Measurements from ENCODE around the gene TMEM209.

Gene TMEM209

DNA sequence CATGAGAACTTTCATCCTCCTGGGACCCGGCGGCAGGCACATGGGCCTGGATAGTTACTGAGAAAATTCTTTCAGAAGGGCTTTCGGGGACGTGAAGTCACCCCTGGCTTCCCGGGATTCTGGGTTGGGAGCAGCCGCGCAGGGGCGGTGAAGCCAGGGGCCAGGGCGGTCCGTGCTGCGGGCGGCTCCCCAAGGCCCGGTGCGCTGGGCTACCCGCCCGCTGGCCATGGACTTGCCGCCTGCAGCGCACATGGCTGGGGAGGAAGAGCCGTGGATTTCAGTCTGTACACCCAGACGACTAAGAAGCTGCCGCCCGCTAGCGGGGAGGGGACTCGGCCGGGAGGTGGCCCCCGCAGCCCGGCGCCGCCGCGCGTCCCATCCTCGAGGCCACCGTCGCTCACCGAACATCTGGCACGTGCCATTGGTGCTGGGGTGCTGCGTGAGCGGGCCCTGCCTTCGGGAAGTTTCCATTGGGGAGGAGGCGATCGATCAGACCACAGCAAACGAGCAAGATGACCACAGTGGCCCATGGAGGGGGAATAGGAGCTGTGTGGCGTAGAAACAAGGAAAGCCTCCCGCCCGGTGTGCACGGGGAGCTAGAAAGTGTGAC lies 64.5 kb downstream of the TMEM209 start:
- Histone ChIP-seq H3K27ac (no peak overlapping the region), H3K9ac (ENCODE audit: insufficient read length) (no peak overlapping the region), H3K36me3 (ENCODE audit: insufficient read depth, low read length) (peaks cover 10% of the 10 kb centered on the region), H3K4me3 (no peak overlapping the region), H3K9me3 (ENCODE audit: low read depth, low read length) (no peaks in the 10 kb centered on the region)
- TF ChIP-seq EZH2 (IDR thresholded peaks at IDR 0.05): no peak
- no peak for TF ChIP-seq FOXP2 (optimal IDR thresholded peaks at IDR 0.05; ENCODE audit: control extremely low read depth, extremely low read length, insufficient read depth)
- TF ChIP-seq POLR2AphosphoS5 (IDR thresholded peaks at IDR 0.05; ENCODE audit: borderline replicate concordance, low read depth, low read length): no peak
- DNase-seq (ENCODE audit: low read depth, low spot score): no peak

DNA sequence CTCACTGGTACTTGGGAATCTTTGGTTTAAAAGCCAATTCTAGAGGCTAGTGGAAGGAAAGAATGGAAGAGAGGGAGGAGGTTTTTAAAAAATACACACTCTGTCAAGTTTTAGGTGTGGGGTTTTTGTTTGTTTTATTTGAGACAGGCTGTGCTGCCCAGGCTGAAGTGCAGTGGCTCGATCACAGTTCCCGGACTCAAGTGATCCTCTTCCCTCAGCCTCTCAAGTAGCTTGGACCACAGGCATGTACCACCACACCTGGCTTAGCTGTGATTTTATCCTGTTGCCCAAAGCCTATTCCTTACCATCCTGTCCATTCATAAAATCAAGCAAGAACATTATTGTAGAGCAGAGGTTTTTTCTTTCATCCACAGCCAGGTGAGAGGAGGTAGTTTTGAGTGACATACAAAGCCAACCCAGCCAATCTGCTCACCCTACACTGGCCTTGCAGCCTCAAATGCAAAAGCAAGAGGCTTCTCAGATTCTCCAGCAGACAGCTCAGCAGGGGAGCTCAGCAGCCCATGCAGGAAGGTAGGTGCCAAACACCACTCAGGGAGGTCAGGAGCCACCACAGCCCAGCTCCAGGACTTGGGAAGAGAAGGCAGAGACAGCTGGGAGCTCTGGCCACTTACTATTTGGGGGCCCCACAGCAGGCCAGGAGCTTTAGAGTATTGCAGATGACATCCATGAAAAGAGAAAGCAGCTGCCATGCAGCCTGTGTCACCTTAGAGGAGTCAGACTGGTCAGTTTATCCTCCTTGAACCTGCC lies 65.8 kb downstream of the TMEM209 start:
- Histone ChIP-seq H3K9ac (ENCODE audit: insufficient read length) (no peak overlapping the region), H3K36me3 (ENCODE audit: insufficient read depth, low read length) (peaks cover 10% of the 10 kb centered on the region), H3K4me3 (no peak overlapping the region), H3K27ac (no peak overlapping the region), H3K9me3 (ENCODE audit: low read depth, low read length) (no peaks in the 10 kb centered on the region)
- DNase-seq (ENCODE audit: low read depth, low spot score): no peak
- TF ChIP-seq POLR2AphosphoS5 (IDR thresholded peaks at IDR 0.05; ENCODE audit: borderline replicate concordance, low read depth, low read length) (no peak), FOXP2 (optimal IDR thresholded peaks at IDR 0.05; ENCODE audit: control extremely low read depth, extremely low read length, insufficient read depth) (no peak), EZH2 (IDR thresholded peaks at IDR 0.05) (no peak)

DNA sequence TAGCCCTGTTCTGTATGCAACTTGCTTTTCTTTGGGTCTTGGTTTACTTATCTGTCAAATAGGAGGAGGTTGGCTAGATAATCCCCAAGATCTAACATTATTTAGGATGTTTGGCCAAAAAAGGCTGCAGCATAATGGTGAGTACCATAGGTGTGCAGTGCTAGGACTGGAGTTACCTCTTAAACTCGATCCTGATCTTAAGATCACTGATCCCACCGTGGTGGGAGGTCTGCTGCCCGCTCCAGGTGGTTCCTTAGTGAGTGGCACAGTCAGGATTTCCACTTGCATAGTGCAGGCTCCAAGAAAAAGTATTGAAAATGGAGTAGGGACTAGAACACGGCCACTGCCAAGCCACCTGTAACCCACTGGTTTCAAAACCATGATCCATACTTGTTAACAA lies 68.0 kb downstream of the TMEM209 start:
- Histone ChIP-seq H3K27ac (no peak overlapping the region), H3K4me3 (no peak overlapping the region), H3K36me3 (ENCODE audit: insufficient read depth, low read length) (peaks cover 15% of the 10 kb centered on the region), H3K9me3 (ENCODE audit: low read depth, low read length) (no peaks in the 10 kb centered on the region), H3K9ac (ENCODE audit: insufficient read length) (no peak overlapping the region)
- DNase-seq (ENCODE audit: low read depth, low spot score): no peak
- TF ChIP-seq FOXP2 (optimal IDR thresholded peaks at IDR 0.05; ENCODE audit: control extremely low read depth, extremely low read length, insufficient read depth) (no peak), POLR2AphosphoS5 (IDR thresholded peaks at IDR 0.05; ENCODE audit: borderline replicate concordance, low read depth, low read length) (no peak), EZH2 (IDR thresholded peaks at IDR 0.05) (no peak)

DNA sequence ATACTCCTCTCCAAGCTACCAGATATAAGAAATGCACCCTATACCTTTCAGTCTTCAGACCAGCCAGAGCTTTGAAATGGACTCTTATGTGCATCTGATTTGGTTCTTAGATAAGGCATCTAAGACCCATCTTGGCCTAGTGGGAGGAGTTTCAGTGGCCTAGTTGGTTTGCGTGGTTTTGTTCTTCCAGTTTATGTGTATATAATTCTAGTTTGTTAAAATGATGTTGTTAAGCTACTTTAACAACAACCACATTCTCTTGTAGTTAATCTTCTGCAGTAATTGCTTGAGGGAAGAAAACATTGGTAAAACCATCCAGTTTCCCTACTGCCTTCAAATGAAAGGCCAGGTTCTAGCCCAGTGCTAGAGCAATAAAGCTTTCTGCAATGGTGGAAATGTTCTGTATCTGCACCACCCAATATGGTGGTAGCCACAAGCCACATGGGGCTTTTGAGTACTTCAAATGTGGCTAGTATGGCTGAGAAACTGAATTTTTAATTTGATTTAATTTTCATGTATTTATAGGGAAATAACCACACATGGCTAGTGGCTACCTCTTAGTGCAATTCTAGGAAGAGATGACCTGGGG lies 68.5 kb downstream of the TMEM209 start:
- Histone ChIP-seq H3K27ac (no peak overlapping the region), H3K4me3 (no peak overlapping the region), H3K9ac (ENCODE audit: insufficient read length) (no peak overlapping the region), H3K9me3 (ENCODE audit: low read depth, low read length) (no peaks in the 10 kb centered on the region), H3K36me3 (ENCODE audit: insufficient read depth, low read length) (peaks cover 15% of the 10 kb centered on the region)
- DNase-seq (ENCODE audit: low read depth, low spot score): no peak
- TF ChIP-seq FOXP2 (optimal IDR thresholded peaks at IDR 0.05; ENCODE audit: control extremely low read depth, extremely low read length, insufficient read depth) (no peak), POLR2AphosphoS5 (IDR thresholded peaks at IDR 0.05; ENCODE audit: borderline replicate concordance, low read depth, low read length) (no peak), EZH2 (IDR thresholded peaks at IDR 0.05) (no peak)

DNA sequence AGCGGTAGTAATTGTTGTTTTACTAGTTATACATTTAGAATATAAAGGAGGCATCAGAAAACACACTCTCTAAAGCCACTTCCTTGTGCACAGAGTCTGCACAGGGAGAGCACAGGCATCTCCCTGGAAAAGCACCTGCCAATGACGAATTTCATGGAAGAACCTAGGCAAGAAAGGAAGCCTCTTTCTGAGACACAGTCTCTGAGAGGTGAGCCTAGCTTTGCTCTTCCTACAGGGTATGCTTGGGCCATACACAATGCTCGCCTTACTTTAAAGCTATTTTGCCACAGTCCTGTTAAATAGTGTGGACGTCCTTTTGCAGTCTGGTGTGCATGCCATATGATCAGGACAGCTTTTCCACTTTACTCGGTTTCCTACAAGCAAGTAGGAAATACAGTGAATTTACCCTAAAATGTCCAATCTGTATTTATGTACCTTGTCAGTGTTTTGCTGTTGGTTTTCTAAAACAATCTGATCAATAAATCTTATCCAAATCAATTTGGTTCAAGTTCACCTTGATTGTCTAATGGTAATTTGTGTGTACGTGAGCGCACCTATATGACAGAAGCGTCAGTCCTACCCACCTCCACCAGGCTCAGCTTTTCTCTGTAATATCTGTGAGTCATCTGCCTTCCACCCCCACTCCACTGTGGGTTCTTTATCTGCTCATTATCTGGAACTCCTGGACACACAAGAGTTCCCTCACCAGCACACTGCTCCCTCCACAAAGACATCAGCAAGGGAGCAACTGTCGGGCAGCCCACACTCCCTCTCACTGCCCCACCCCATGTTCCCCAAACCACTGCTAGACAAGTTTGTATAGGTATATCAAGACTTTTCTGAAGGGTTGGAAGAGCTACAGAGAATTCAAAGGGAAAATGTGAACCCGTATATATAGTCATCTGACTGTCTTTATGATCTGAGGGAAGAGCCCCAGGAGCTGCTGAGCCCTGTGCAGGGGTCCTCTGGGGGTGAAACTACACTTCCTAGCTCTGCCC lies 69.7 kb downstream of the TMEM209 start:
- Histone ChIP-seq H3K9me3 (ENCODE audit: low read depth, low read length) (no peaks in the 10 kb centered on the region), H3K4me3 (no peak overlapping the region), H3K27ac (no peak overlapping the region), H3K36me3 (ENCODE audit: insufficient read depth, low read length) (peaks cover 17% of the 10 kb centered on the region), H3K9ac (ENCODE audit: insufficient read length) (no peak overlapping the region)
- no peak for TF ChIP-seq POLR2AphosphoS5 (IDR thresholded peaks at IDR 0.05; ENCODE audit: borderline replicate concordance, low read depth, low read length)
- no peak for TF ChIP-seq EZH2 (IDR thresholded peaks at IDR 0.05)
- no peak for TF ChIP-seq FOXP2 (optimal IDR thresholded peaks at IDR 0.05; ENCODE audit: control extremely low read depth, extremely low read length, insufficient read depth)
- no peak for DNase-seq (ENCODE audit: low read depth, low spot score)

DNA sequence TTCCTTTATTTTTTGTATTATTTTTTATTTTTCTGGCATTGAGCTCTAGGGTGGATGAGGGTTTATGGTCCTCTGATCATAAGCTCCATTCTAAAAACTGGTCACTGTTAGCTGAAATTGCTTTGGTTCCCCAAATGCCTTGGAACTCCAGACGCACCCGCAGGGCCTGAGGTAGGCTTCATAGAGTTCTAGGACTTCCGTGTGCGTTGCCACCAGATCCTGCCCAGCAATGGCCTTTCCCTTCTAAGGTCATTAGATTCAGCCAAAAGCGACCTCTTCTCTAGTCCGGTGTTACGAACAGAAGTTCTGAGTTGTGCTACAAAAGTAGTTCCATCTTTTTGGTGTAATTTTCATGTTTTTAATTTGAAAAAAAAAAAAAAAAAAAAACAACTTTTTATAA lies 70.5 kb downstream of the TMEM209 start:
- H3K36me3 ChIP-seq (ENCODE audit: insufficient read depth, low read length): peaks cover 23% of the 10 kb centered on the region

DNA sequence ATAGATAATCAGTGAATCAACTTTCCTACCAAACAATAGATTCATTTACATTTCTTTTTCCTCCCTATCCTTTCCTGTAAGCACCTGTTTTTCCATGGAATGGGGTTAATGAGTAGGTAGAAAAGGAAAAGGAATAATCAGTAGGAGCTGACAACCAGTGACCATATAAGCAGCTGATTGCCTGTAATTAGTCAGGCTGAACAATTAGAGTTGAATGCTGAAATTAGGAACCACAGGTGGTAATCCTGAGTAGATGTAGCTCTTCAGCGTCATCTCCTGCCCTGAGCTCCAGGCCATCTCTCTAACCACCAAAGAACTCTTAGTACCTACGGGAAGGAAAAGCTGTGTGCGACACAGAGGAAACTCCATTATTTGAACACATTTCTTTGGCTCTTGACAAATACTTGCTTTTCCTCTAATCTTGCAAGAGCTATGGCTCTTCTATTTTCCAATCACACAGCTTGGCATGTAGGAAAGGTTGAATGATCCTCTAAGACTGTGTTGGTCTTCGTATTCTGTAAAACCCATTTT lies 71.0 kb downstream of the TMEM209 start:
- no peak for DNase-seq (ENCODE audit: low read depth, low spot score)
- no peak overlapping the region for H3K27ac ChIP-seq
- H3K36me3 ChIP-seq (ENCODE audit: insufficient read depth, low read length): peaks cover 28% of the 10 kb centered on the region
- TF ChIP-seq FOXP2 (optimal IDR thresholded peaks at IDR 0.05; ENCODE audit: control extremely low read depth, extremely low read length, insufficient read depth): no peak
- TF ChIP-seq POLR2AphosphoS5 (IDR thresholded peaks at IDR 0.05; ENCODE audit: borderline replicate concordance, low read depth, low read length): no peak
- no peak for TF ChIP-seq EZH2 (IDR thresholded peaks at IDR 0.05)
- H3K9ac ChIP-seq (ENCODE audit: insufficient read length): no peak overlapping the region
- no peaks in the 10 kb centered on the region for H3K9me3 ChIP-seq (ENCODE audit: low read depth, low read length)
- no peak overlapping the region for H3K4me3 ChIP-seq

More for the DNA sequence above, 70.5 kb downstream of the TMEM209 start:
- Histone ChIP-seq H3K4me3 (no peak overlapping the region), H3K9ac (ENCODE audit: insufficient read length) (no peak overlapping the region), H3K9me3 (ENCODE audit: low read depth, low read length) (no peaks in the 10 kb centered on the region), H3K27ac (no peak overlapping the region)
- TF ChIP-seq POLR2AphosphoS5 (IDR thresholded peaks at IDR 0.05; ENCODE audit: borderline replicate concordance, low read depth, low read length): no peak
- no peak for TF ChIP-seq FOXP2 (optimal IDR thresholded peaks at IDR 0.05; ENCODE audit: control extremely low read depth, extremely low read length, insufficient read depth)
- no peak for TF ChIP-seq EZH2 (IDR thresholded peaks at IDR 0.05)
- DNase-seq (ENCODE audit: low read depth, low spot score): no peak

Data from SK-N-MC (cell line).